ENCODE results near the gene C3orf22.

Gene C3orf22

GRCh38 chr3:126527006-126527405 lies 31.7 kb downstream of the C3orf22 start:
- DNase-seq = no peak

DNA sequence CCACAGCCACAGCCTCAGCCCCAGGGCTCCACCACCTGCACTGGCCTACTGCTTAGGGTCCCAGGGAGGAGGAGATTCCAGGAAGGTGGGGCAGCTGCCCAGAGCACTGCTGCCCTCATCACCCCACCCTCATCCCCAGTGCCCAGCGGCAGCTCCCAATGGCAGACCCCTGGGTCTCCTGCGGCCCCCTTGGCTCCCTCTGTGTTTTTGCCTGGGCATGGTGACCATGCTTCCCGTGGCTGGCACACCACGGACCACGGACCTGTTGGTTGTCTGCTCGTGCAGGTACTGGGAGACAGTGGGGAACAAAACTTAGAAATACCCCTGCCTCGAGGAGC lies 32.1 kb downstream of the C3orf22 start:
- no peak for DNase-seq

GRCh38 chr3:126525853-126526667 lies 32.7 kb downstream of the C3orf22 start:
- DNase-seq = no peak

GRCh38 chr3:126525091-126525852 lies 33.5 kb downstream of the C3orf22 start:
- DNase-seq = no peak

DNA sequence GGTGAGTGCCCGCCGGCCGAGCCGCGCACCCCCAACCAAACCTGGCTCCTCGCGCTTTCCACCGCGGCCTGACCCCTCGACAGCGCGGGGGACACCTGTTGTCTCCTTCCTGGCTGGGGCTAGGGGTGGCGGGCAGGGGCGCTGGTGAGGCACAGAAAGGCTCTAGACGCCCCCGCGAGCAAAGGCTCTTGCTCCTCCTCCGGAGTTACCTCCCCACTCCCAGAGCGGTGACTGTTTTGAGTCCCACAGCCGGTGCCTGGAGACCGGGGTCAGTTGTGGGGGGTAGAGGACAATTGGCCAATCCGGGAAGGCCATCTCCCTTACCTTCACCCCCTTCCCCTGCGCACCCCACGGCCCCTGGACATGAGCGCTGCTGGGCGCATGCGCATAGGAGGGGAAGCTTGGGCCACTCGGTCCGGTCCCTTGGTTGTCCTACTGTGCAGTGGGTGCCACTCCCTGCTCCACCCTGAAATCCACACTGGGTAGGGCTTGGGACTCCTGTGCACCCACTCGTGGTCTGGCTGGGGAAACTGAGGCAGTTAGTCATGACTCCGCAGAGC lies 34.2 kb downstream of the C3orf22 start:
- peak; percentile 26 to 29 for DNase-seq

DNA sequence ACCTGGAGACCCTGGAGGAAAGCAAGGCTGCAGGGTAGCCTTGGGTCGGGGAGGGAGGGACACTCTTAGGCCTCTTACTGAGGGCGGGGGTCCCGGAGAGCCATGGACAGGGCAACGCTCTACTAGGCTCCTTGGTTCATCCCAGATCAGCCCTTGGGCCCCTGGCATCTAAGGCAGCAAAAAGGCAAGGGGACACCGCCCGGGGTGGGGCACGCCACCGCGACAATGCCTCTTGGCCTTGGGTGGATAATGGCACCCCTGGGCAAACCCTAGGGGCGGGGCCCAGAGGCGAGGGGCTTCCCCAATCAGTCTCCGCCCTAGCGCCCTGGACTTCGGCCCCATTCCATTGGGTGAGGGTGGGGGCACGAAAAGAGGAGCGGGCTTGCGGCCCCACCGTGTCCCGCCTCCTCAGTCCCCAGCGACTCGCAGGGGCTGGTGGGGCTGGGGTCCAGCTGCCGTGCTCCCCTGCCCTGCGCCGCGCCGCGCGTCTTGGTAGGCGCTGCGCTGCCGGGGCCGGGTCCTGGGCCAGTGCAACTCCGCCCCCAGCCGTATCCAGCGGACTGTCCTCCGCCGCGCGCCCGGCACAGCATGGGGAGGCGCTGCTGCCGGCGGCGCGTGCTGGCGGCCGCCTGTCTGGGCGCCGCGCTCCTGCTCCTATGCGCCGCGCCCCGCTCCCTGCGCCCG lies 34.8 kb downstream of the C3orf22 start, which contains the start of gene CHST13:
Gene CHST13, plus strand, starts transcription at position 411 of the 684 bp plus-strand sequence. Its CDS starts 178 bp downstream, at position 589.
- peak in 1 of 2 experiments; percentile 24 for DNase-seq

- peak; percentile 65 to 66 for DNase-seq
Observed at GRCh38 chr3:126522363-126522788, 36.4 kb downstream of the C3orf22 start.

DNA sequence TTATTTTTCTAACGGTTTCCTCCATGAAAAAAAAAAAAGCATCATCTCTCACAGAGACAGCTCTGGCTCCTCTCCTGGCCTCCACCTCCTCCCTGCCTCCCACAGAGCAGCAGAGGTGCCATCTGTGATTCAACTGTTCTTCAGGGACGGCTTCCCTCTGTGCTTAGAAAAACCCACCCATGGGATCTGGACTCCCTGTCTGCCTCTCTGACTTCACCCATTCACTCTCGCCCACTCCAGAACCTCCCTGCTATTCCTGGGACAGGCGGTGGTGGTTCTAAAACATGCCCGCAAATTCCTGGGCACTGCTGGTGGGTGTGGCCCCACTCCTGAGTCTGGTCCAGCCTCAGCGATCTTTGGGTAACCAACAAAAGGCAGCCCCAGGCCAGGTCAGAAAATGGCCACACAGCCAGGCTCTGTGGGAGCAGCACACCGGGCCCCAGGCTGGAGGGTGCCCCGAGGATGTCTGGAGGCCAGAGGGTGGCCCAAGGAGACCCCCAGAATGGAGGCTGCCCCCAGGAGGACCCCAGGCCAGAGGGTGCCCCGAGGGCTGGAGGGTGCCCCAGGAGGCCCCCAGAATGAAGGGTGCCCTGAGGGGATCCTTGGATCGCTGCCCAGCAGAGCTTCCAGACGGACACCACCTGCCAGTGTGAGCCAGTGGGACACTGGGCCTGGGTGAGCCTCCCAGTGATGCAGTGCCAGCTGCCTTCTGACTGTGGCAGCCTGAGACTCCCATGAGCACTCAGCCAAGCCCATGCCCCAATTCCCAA lies 37.4 kb downstream of the C3orf22 start:
- no peak for DNase-seq

GRCh38 chr3:126519506-126520455 lies 39.0 kb downstream of the C3orf22 start:
- DNase-seq = no peak

- DNase-seq = no peak
Observed at GRCh38 chr3:126518779-126519177, 40.0 kb downstream of the C3orf22 start.

DNA sequence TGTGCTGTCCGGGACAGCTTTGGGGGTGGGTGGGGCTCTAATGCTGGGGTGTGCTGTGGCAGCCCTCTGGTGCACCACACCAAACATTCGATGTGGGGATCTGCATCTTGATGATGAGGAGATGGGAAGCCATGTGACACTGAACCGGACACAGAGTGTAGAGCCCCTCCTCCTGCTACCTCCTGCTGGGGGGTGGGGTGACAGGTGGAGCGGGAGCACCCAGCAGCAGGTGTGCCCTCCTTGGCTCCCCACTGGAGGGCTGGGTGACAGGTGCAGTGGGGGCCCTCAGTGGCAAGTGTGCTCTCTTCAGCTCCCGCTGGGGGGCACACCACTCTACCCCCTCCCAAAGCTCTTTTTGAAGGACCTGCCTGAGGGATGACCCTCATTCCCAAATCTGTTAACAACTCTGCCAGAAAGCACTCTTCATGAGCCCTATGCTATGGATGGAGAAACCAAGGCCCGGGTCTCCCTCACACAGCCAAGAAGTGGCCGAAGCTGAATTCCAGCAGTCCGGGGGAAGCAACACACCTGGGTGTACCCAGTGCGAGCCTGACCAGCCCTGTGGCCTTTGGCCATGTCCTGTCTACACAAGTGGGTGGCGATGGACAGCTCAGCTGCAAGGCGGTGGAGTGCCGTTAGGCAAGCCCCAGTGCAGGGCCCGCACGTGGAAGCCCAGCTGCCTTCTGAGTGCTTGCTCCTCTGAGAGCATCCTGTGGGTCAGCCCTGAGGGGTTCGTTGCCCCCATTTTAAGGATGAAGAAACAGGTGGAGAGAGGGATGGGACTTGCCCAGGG lies 40.5 kb downstream of the C3orf22 start:
- DNase-seq = no peak

DNA sequence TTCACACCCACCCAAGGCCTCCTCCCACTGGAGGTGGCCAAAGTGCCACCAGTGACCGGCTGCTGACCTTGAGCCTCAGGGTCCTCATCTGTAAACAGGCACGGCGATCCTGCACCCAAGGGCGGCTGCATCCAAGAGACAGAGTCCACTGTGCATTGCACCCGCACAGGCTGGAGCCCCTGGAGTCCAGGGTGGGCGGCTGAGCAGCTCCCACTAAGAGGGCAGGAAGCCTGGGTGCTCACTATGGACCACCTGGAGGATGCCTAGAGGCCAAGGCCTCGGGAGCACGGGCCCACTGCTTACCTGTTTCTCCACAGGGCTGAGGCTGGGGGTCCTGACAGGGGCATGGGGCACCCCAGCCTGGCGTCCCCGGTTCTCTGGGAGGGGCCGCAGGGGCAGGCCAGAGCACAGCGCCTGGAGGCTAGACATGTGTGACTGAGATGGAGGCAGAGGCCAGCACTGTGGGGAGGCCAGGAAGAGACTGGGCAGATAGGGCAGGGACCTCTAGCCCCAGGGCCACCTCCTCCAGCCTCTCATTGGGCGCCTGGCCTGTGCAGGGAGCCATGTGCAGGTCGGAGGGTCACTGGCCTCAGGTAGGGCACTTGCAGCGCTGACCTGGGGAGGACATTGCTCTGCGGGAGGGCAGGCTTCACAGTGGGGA lies 41.3 kb downstream of the C3orf22 start, which contains the start of gene UROC1:
Gene UROC1, minus strand, starts transcription at position 483 of the 661 bp plus-strand sequence. Its CDS starts 54 bp downstream, at position 429.
- no peak for DNase-seq

DNA sequence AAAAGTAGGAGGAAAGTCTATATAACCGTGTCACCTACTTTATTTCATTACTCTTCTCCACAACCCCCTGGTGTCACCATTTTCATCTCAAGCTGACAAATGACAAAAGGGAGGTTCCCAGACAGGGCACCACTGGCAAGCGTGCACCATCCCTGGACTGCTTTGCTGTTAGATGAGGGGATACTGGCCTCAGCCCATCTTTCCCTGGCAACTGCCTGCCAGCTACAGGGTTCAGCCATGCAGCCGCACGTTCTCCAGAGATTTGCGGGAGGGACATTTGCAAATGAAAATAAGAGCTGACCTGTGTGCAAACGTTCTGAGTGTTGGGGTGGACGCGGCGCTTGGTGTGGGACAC lies 41.8 kb downstream of the C3orf22 start:
- no peak for DNase-seq

DNA sequence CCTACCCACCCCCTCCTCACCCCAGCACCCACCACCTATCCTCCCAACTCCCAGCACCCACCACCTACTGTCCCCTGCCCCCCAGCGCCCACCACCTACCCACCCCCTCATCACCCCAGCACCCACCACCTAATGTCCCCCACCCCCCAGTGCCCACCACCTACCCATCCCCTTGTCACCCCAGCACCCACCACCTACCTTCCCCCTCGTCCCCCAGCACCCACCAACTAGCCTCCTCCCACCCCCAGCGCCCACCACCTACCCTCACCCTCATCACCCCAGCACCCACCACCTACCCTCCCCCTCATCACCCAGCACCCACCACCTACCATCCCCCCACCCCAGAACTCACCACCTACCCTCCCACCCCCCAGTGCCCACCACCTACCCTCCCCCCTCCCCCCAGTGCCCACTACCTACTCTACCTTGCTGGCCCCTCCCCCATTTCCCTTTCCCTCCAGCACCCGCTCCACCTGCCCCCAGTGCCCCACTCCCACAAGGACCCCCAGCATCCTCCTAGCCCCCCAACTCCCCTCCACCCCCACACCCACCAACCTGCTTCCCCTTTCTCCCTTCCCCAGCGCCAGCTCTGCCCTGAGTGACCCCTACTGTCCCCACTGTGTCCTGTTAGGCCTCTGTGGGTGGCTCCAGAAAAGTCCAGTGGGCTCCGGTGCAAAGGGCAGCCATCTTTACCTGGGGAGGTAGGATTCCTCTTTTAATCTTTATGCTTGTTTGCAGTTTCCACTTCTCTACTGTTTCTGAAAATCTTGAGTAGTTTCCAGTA lies 42.4 kb downstream of the C3orf22 start:
- no peak for DNase-seq

DNA sequence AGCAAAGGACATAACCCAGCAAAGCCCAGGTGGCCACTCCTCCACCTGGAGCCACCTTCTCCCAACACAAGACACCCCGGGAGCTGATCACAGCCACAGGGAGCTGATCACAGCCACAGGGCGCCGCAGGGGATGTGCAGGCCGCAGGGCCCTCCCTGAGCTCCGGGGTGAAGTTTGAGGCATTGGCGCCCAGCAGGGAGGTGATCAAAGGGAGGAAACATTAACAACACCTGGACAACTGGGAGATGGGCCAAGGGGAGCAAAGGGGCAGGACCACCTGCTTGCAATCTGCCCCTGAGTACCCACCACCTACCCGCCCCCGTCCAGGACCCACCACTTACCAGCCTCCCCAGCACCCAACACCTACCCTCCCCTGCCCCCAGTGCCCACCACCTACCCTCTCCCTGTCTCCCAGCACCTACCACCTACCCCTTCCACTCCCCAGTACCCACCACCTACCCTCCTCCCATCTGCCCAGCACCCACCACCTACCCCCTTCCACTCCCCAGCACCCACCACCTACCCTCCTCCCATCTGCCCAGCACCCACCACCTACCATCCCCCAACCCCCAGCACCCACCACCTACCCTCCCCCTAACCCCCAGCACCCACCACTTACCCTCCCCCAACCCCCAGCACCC lies 43.5 kb downstream of the C3orf22 start:
- DNase-seq = no peak

DNA sequence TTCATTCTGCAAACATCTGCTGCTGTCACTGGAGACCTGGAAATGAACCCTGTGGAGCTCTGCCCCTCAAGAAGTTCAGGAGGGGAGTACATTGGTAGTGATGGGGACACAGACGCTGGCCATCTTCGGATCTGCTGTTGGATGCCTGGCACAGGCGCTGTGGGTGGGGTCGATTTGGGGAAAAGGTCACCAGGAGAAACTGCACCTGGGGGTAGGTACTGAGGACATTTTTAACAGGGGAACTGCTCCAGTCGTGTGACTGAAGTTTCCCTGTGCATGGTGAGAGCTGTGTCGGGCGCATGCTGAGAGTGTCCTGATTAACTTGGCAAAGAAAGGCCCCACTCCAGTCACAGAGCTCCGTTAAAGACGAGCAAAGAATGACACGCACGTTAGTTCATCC lies 44.6 kb downstream of the C3orf22 start:
- no peak for DNase-seq

- DNase-seq = no peak
Observed at GRCh38 chr3:126512916-126513650, 45.6 kb downstream of the C3orf22 start.

GRCh38 chr3:126512026-126512425 lies 46.7 kb downstream of the C3orf22 start:
- no peak for DNase-seq

Measured in activated T-cell treated with anti-CD3 and anti-CD28 coated beads, Interleukin-2, amount 50 U/mL, for 48 hours (primary cell).